ENCODE data around the gene SNCA. TPM values are rescaled to one million over a fixed set of nuclear protein-coding genes. Genes with fewer than 3 reads are reported as not detected.

The SNCA gene
- total RNA-seq, 1 donor from 2014 or later: 7.0 TPM

- intact Hi-C loops (cut with micrococcal nuclease): no loop called here
- H3K27ac ChIP-seq (replicated peaks): no peak overlapping the region
- TF ChIP-seq CTCF (IDR thresholded peaks at IDR 0.05; ENCODE audit: borderline replicate concordance): no peak
- H3K36me3 ChIP-seq: no peaks in the 10 kb centered on the region
- H3K27me3 ChIP-seq (ENCODE audit: low read depth): no peaks in the 10 kb centered on the region
- no peak overlapping the region for H3K4me3 ChIP-seq
- no peak for DNase-seq
- no peaks in the 10 kb centered on the region for H3K9me3 ChIP-seq (replicated peaks)
- H3K4me1 ChIP-seq: peaks cover 11% of the 10 kb centered on the region
Observed at GRCh38 chr4:89751416-89751815, 85.5 kb downstream of the SNCA start.

- no peak for DNase-seq
- Histone ChIP-seq H3K27ac (replicated peaks) (peak overlapping the region; percentile 68), H3K27me3 (ENCODE audit: low read depth) (no peaks in the 10 kb centered on the region), H3K36me3 (no peaks in the 10 kb centered on the region), H3K4me1 (peaks cover 16% of the 10 kb centered on the region), H3K9me3 (replicated peaks) (no peaks in the 10 kb centered on the region), H3K4me3 (no peak overlapping the region)
- no peak for TF ChIP-seq CTCF (IDR thresholded peaks at IDR 0.05; ENCODE audit: borderline replicate concordance)
- intact Hi-C loops (cut with micrococcal nuclease): no loop called here
Observed at GRCh38 chr4:89746377-89746776, 90.6 kb downstream of the SNCA start.

- Histone ChIP-seq H3K4me1 (peaks cover 16% of the 10 kb centered on the region), H3K4me3 (no peak overlapping the region), H3K36me3 (no peaks in the 10 kb centered on the region), H3K27me3 (ENCODE audit: low read depth) (no peaks in the 10 kb centered on the region), H3K9me3 (replicated peaks) (peaks cover under 1% of the 10 kb centered on the region), H3K27ac (replicated peaks) (peak overlapping the region; percentile 68)
- intact Hi-C loops (cut with micrococcal nuclease): no loop called here
- DNase-seq: no peak
- no peak for TF ChIP-seq CTCF (IDR thresholded peaks at IDR 0.05; ENCODE audit: borderline replicate concordance)
Observed at GRCh38 chr4:89745708-89746107, 91.3 kb downstream of the SNCA start.

DNA sequence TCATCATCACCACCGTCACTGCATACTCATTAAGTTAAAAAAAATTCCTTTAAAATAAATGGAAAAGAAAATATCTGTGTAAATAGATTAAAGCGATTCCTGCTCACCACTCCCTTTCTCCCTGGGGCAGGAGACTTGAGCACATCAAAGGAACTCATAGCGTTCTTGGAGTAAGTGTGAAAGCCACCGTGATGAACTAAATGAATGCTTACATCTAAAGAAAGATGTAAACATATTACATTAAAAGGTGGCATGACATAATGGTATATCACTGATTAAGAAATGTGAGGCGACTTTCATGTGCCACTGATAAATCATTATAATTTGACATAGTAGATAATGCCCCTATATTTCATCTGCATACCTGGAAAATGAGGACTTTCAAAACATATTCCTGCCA, 92.0 kb downstream of the SNCA start:
- no peak for TF ChIP-seq CTCF (IDR thresholded peaks at IDR 0.05; ENCODE audit: borderline replicate concordance)
- Histone ChIP-seq H3K36me3 (no peaks in the 10 kb centered on the region), H3K27ac (replicated peaks) (peak overlapping the region; percentile 68), H3K4me1 (peaks cover 16% of the 10 kb centered on the region), H3K27me3 (ENCODE audit: low read depth) (no peaks in the 10 kb centered on the region), H3K4me3 (no peak overlapping the region), H3K9me3 (replicated peaks) (peaks cover 7% of the 10 kb centered on the region)
- intact Hi-C loops (cut with micrococcal nuclease): no loop called here
- DNase-seq: no peak

GRCh38 chr4:89741768-89742167, 95.2 kb downstream of the SNCA start:
- intact Hi-C loops (cut with micrococcal nuclease): no loop called here
- H3K4me1 ChIP-seq: peaks cover 16% of the 10 kb centered on the region
- H3K27me3 ChIP-seq (ENCODE audit: low read depth): no peaks in the 10 kb centered on the region
- H3K36me3 ChIP-seq: no peaks in the 10 kb centered on the region
- peaks cover 13% of the 10 kb centered on the region for H3K9me3 ChIP-seq (replicated peaks)
- no peak for DNase-seq
- no peak overlapping the region for H3K4me3 ChIP-seq
- no peak overlapping the region for H3K27ac ChIP-seq (replicated peaks)
- TF ChIP-seq CTCF (IDR thresholded peaks at IDR 0.05; ENCODE audit: borderline replicate concordance): no peak
